LNCAP (cell line): ENCODE results near the gene FBXL17.

Experiments used
- TF ChIP-seq, protein P1 (sequence below): fragments of 450-650 bp; IDR thresholded peaks from 2 replicates; pipeline ENCODE4 v1.5.1; 2017; ENCODE audit warnings: mild to moderate bottlenecking

Gene FBXL17

DNA sequence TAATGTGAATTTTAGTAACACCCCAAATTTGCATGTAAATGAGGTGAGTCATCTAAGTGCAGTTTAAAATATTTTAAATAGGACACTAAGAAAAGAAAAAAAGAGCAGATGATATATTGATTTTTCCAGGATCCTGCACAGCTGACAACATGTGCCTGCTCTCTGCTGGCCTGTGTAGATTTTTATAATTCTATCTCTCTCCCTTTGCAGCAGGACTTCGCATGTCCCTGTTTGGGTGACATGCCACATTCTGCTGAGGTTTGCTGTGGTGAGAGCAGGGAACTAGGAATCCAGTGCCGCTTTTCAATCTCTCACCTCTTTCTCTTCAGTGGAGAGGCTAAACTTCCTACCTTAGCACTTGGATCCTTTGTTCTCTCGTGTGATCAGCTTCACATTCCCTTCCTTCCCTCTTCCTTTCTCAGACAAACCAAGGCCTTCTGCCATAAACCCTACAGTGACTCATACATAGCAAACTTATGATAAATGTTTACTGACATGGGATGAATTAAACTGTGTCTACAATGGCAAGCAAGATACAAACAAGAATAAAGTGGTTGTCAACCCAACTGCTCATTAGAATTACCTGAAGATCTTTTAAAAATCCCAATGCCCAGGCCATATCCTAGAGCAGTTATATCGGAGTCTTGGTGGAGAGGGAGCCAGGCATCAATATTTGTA, 512.3 kb downstream of the FBXL17 start:
- TF ChIP-seq, protein P1, sequence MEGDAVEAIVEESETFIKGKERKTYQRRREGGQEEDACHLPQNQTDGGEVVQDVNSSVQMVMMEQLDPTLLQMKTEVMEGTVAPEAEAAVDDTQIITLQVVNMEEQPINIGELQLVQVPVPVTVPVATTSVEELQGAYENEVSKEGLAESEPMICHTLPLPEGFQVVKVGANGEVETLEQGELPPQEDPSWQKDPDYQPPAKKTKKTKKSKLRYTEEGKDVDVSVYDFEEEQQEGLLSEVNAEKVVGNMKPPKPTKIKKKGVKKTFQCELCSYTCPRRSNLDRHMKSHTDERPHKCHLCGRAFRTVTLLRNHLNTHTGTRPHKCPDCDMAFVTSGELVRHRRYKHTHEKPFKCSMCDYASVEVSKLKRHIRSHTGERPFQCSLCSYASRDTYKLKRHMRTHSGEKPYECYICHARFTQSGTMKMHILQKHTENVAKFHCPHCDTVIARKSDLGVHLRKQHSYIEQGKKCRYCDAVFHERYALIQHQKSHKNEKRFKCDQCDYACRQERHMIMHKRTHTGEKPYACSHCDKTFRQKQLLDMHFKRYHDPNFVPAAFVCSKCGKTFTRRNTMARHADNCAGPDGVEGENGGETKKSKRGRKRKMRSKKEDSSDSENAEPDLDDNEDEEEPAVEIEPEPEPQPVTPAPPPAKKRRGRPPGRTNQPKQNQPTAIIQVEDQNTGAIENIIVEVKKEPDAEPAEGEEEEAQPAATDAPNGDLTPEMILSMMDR, result no peak

DNA sequence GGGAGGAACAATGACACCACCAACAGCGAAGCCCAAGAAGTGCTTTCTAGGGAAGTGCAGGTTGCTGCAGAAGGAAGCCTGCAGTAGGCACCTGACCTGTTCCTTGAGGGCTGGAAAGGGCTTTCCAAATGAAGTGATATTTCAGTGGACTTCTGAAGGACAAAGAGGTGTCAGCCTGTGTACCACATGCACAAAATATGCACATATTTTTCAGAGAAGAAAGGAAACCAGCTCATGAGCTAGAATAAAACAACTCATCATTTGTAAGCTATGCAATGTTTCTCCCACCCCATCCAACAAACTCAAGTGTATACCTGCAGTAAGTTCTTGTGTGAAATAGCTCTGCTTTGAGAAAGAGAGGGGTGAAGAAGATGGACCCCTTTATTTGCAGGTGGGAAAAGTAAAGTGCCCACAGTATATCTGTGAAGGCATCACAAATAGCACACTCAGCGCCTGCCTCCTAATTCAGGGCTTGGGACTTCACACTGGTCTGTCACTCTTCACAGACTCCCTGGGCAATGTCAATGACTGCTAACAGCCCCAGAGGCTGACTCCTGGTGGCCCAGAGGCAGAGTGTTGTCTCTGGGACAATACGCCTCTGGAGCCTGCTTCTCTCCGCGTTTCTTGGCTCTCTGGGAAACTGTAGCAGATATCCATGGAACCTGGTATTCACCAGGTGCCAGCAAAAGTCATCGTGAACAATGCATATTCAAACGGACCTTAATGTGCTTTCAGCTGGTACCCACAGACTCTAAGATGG, 513.1 kb downstream of the FBXL17 start:
- TF ChIP-seq, protein P1, result no peak

DNA sequence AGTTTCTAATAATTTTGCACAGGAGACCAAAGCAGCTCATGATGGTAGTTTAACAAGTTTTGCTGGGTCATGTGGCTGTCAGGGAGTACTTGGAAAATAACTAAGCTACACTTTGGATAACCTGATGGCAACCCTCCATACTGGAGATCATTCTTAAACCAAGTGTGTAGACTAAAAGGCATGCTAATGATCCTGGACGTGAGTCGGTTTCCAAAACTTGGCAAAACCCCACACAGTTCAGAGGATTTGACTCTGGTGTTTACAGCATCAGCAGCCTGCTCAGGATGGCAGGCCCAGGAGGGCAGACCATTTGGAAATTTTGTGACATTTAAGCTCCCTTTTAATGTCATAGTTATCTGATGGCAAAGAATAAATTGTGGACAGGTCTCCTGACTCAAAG, 514.6 kb downstream of the FBXL17 start:
- TF ChIP-seq, protein P1, result no peak

DNA sequence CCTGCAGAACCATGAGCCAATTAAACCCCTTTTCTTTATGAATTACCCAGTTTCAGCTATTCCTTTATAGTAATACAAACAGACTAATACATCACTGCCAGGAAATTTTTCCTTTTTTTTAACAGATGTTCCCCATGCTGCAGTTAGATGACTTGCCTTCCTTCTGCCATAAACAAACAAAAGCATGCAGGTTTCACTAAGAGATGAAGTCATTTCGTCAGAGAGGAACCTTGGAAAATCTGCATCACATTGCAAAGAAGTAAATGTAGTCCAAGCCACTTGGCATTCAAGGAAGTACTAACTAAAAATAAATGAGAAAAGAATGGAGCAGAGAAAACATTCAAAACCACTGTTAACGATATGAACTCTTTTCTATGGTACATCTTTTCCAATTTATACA, 517.1 kb downstream of the FBXL17 start:
- TF ChIP-seq, protein P1, result no peak

DNA sequence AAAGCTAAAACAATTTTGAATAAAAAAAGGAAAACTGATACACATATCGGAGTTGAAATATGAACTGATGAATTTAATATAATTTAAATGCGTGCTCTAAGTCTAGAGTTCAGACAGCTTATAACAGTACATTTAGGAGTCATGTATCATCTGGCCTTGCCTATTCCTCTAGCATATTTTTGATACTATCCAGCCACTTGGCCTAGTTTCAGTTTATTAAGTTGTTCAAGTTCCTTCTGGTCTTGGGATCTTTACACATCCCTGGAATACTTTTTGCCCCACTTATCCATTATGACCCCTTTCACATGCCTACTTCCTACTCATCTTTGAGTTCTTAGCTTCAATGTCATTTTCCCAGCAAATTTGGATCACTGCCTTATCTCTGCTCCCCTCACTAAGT, 518.8 kb downstream of the FBXL17 start:
- TF ChIP-seq, protein P1, result no peak

DNA sequence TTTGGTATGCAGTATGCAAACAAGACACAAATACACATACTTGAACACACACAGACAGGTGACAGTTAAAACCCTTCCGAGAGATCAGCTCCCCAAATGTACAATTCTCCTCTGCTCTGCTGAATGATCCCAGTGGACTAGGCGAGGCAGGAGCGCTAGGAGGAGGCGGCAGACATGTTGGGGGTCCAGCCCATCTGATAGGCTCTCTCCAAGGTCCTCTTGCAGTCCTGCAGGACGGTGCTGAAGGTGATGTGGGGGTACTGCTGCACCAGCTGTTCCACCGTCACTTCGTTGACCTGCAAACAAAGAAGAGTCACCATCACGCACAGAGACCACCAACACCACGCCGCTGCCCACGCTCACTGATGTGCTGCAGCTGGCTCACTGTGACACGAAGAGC, 520.3 kb downstream of the FBXL17 start:
- TF ChIP-seq, protein P1, result no peak

DNA sequence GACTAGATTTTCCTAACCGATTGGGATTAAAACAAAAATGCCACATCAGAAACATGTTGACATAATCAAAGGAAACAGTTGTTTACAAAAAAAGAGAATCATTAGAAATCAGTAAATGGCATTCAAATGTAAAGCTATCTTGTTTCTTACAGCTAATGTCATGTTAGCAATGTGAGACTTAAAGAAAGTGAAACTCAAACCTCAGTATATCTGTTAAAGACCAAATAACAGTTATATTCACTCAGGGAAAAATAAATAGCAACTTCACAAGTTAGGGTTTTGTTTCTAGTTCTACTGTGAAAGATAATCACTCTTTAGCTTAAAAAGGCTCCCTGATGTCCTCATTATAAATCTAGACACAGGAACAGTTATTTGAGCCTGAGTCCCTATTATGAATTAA, 521.9 kb downstream of the FBXL17 start:
- TF ChIP-seq, protein P1, result no peak
